ENCODE data around the gene CTNNA2. TPM values are rescaled to one million over a fixed set of nuclear protein-coding genes. Genes with fewer than 3 reads are reported as not detected.

Gene CTNNA2
- total RNA-seq, 1 experiment from 2014 or later, result not detected

GRCh38 chr2:80303909-80304837 lies 791.3 kb downstream of the CTNNA2 start, which contains the start of gene LRRTM1:
TSS of gene LRRTM1 (minus strand) at chr2:80304752. CDS start at chr2:80303819, 933 bp downstream.
- no peaks in the 10 kb centered on the region for H3K79me2 ChIP-seq (ENCODE audit: low read depth)
- no peak within 1 kb of the TSS for H3K4me2 ChIP-seq
- intact Hi-C loops (cut with micrococcal nuclease; ENCODE audit: unreplicated experiment), result no loop called here

DNA sequence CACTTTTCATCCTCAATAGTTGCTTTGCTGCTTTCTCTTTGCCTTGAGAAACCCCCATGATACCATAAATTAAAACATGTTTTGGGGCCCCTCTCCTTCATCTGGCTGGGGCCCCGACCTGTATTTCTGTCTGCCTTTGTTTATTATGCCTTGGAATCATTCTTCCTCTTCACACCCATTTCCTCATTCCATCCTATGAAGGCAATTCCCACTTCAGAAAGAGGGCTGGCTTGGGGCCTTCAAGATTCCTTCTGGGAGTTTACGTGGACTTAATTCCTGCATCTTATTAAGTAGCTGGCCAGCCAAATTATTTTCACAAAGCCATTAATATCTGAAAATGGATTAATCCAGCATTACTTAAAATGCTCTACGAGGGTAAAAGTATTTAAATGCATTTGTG lies 798.5 kb downstream of the CTNNA2 start:
- H2AFZ ChIP-seq, result no peak overlapping the region
- H3K4me1 ChIP-seq (replicated peaks; ENCODE audit: insufficient read depth), result no peaks in the 10 kb centered on the region
- no peak for DNase-seq
- H3K36me3 ChIP-seq (ENCODE audit: low read depth), result no peaks in the 10 kb centered on the region
- no peak overlapping the region for H3K27ac ChIP-seq
- intact Hi-C loops (cut with micrococcal nuclease; ENCODE audit: unreplicated experiment), result no loop called here
- no peaks in the 10 kb centered on the region for H3K27me3 ChIP-seq (ENCODE audit: insufficient read depth, low read depth)
- no peaks in the 10 kb centered on the region for H3F3A ChIP-seq (ENCODE audit: insufficient read depth, low read depth)
- H3K4me2 ChIP-seq, result no peak overlapping the region
- no peaks in the 10 kb centered on the region for H3K9me2 ChIP-seq (ENCODE audit: insufficient read depth)
- H3K9me3 ChIP-seq (ENCODE audit: insufficient read depth, low read depth), result no peaks in the 10 kb centered on the region
- TF ChIP-seq EZH2 (IDR thresholded peaks at IDR 0.05; ENCODE audit: low read depth), result no peak
- TF ChIP-seq, protein P1, sequence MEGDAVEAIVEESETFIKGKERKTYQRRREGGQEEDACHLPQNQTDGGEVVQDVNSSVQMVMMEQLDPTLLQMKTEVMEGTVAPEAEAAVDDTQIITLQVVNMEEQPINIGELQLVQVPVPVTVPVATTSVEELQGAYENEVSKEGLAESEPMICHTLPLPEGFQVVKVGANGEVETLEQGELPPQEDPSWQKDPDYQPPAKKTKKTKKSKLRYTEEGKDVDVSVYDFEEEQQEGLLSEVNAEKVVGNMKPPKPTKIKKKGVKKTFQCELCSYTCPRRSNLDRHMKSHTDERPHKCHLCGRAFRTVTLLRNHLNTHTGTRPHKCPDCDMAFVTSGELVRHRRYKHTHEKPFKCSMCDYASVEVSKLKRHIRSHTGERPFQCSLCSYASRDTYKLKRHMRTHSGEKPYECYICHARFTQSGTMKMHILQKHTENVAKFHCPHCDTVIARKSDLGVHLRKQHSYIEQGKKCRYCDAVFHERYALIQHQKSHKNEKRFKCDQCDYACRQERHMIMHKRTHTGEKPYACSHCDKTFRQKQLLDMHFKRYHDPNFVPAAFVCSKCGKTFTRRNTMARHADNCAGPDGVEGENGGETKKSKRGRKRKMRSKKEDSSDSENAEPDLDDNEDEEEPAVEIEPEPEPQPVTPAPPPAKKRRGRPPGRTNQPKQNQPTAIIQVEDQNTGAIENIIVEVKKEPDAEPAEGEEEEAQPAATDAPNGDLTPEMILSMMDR (conservative IDR thresholded peaks at IDR 0.05), result no peak
- H3K79me2 ChIP-seq (ENCODE audit: low read depth), result no peaks in the 10 kb centered on the region
- H3K4me3 ChIP-seq, result no peak overlapping the region
- BruUV-seq (replicated peaks), result no TSS peak
- H4K20me1 ChIP-seq (ENCODE audit: insufficient read depth), result no peaks in the 10 kb centered on the region
- ChIA-PET CTCF (no interaction called here), POLR2A (ENCODE audit: unreplicated experiment) (no interaction called here)

More at GRCh38 chr2:80303909-80304837, 791.3 kb downstream of the CTNNA2 start, which contains the start of gene LRRTM1:
- Histone ChIP-seq H3K36me3 (ENCODE audit: low read depth) (no peaks in the 10 kb centered on the region), H3K27me3 (ENCODE audit: insufficient read depth, low read depth) (peaks cover 7% of the 10 kb centered on the region), H3K27ac (no peak within 1 kb of the TSS), H3K9me3 (ENCODE audit: insufficient read depth, low read depth) (no peaks in the 10 kb centered on the region), H3K4me3 (no peak within 1 kb of the TSS), H4K20me1 (ENCODE audit: insufficient read depth) (no peaks in the 10 kb centered on the region), H3K9me2 (ENCODE audit: insufficient read depth) (no peaks in the 10 kb centered on the region), H2AFZ (no peak within 1 kb of the TSS), H3F3A (ENCODE audit: insufficient read depth, low read depth) (no peaks in the 10 kb centered on the region), H3K4me1 (replicated peaks; ENCODE audit: insufficient read depth) (no peaks in the 10 kb centered on the region)
- BruUV-seq (replicated peaks), result no TSS peak
- CTCF ChIA-PET, result no interaction called here
- POLR2A ChIA-PET (ENCODE audit: unreplicated experiment), result no interaction called here
- TF ChIP-seq, protein P1 (conservative IDR thresholded peaks at IDR 0.05), result no peak
- no peak for TF ChIP-seq EZH2 (IDR thresholded peaks at IDR 0.05; ENCODE audit: low read depth)
- DNase-seq, result no peak

DNA sequence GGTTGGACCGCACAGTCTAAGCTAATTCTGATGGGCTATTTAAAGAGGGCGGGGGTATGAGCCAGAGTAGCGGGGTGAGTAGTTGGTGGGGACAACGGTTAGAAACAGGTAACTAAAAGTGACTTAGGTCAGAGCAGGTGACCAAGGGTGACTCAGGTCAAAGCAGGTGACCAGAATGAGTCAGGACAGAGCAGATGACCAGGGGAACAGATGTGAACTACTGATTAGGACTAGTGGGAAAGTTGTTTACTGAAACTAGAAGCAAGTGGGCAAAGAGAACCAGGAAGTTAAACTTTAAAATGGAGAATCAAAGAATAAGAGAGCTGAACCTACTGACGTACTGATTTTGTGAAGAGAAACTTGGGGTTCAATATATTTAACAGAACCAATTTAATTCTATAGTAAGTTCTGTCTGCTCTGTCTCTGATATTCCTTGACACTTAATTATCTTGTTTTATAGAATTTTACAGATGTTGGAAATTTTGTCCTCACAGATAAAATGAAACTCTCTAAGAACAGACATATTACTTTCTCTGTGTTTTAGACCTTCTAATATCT lies 799.5 kb downstream of the CTNNA2 start:
- ChIA-PET CTCF (no interaction called here), POLR2A (ENCODE audit: unreplicated experiment) (no interaction called here)
- intact Hi-C loops (cut with micrococcal nuclease; ENCODE audit: unreplicated experiment), result no loop called here
- Histone ChIP-seq H3K27me3 (ENCODE audit: insufficient read depth, low read depth) (peaks cover 4% of the 10 kb centered on the region; the same call in 1 of the 2 replicates), H3K79me2 (ENCODE audit: low read depth) (no peaks in the 10 kb centered on the region), H3K4me2 (no peak overlapping the region), H3K27ac (no peak overlapping the region), H3K9me2 (ENCODE audit: insufficient read depth) (no peaks in the 10 kb centered on the region), H2AFZ (no peak overlapping the region), H3K4me1 (replicated peaks; ENCODE audit: insufficient read depth) (no peaks in the 10 kb centered on the region), H3K4me3 (no peak overlapping the region), H3K9me3 (ENCODE audit: insufficient read depth, low read depth) (no peaks in the 10 kb centered on the region), H3F3A (ENCODE audit: insufficient read depth, low read depth) (no peaks in the 10 kb centered on the region), H4K20me1 (ENCODE audit: insufficient read depth) (no peaks in the 10 kb centered on the region), H3K36me3 (ENCODE audit: low read depth) (no peaks in the 10 kb centered on the region)
- TF ChIP-seq EZH2 (IDR thresholded peaks at IDR 0.05; ENCODE audit: low read depth), result no peak
- TF ChIP-seq, protein P1 (conservative IDR thresholded peaks at IDR 0.05), result no peak
- no peak for DNase-seq
- BruUV-seq (replicated peaks), result no TSS peak

Measured in PC-9 (cell line).